ENCODE data around the gene CHD2.

Gene CHD2

DNA sequence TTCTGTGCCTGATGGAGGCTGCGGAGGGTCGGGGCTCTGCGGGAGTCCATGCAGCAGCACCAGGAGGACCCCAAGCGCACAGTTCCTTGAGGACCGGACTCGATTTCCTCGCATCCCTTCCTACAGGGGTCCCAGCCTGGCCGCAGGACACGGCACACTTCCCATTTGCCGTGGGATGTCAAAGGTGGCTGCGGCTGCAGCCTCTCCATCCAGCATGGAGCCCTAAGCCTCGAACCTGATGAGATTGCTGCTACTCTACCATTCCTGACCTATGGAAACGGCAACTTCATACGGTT is 148.2 kb downstream of the CHD2 start:
- no peak for DNase-seq (ENCODE audit: low read depth)
- no peak overlapping the region for H3K4me3 ChIP-seq (ENCODE audit: low read length)
- TF ChIP-seq, protein P1, sequence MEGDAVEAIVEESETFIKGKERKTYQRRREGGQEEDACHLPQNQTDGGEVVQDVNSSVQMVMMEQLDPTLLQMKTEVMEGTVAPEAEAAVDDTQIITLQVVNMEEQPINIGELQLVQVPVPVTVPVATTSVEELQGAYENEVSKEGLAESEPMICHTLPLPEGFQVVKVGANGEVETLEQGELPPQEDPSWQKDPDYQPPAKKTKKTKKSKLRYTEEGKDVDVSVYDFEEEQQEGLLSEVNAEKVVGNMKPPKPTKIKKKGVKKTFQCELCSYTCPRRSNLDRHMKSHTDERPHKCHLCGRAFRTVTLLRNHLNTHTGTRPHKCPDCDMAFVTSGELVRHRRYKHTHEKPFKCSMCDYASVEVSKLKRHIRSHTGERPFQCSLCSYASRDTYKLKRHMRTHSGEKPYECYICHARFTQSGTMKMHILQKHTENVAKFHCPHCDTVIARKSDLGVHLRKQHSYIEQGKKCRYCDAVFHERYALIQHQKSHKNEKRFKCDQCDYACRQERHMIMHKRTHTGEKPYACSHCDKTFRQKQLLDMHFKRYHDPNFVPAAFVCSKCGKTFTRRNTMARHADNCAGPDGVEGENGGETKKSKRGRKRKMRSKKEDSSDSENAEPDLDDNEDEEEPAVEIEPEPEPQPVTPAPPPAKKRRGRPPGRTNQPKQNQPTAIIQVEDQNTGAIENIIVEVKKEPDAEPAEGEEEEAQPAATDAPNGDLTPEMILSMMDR (IDR thresholded peaks at IDR 0.05; ENCODE audit: insufficient read depth, low read depth, low read length, missing control alignments) = no peak

DNA sequence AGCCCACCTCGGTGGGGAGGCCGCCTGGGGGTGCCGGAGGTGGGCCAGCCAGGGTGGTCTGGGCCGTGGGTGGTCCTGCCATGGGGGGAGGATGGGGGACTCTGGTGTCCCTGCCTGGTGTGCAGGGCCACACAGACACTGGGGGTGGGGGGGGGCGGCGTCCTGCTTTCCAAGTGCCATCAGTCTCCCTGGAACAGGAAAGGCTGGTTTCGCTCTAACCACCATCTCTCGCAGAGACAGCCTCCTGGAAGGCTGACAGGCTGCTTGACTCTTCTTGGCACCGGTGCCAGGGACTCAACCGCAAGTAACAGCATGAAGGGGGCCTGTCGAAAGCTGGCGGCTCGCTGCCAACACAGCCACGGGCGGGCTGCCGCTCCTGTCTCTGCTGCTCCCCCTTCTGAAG is 148.6 kb downstream of the CHD2 start:
- DNase-seq (ENCODE audit: low read depth) = peak; percentile 88
- TF ChIP-seq, protein P1 (IDR thresholded peaks at IDR 0.05; ENCODE audit: insufficient read depth, low read depth, low read length, missing control alignments) = no peak

DNA sequence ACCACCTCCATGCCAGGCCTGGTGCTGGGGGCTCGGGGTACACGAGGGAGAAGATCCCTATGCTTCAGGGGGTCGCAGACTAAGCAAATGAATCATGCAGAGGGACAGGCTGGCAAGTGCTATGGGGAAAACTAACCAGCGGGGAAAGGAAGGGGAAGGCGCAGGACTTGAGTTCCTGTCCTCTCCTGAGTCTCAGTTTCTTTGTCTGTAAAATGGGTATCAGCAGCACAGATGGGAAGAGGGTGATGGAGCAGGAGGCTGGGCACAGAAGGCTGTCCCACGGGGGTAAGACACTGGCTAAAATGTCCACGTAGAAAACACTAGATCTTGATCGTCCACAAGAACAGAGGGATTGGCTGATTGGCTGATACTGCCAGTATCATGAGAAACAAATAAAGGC is 149.1 kb downstream of the CHD2 start:
- H3K4me3 ChIP-seq (ENCODE audit: low read length) = no peak overlapping the region
- TF ChIP-seq, protein P1 (IDR thresholded peaks at IDR 0.05; ENCODE audit: insufficient read depth, low read depth, low read length, missing control alignments) = no peak
- DNase-seq (ENCODE audit: low read depth) = no peak

More for the DNA sequence above, 148.6 kb downstream of the CHD2 start:
- no peak overlapping the region for H3K4me3 ChIP-seq (ENCODE audit: low read length)

DNA sequence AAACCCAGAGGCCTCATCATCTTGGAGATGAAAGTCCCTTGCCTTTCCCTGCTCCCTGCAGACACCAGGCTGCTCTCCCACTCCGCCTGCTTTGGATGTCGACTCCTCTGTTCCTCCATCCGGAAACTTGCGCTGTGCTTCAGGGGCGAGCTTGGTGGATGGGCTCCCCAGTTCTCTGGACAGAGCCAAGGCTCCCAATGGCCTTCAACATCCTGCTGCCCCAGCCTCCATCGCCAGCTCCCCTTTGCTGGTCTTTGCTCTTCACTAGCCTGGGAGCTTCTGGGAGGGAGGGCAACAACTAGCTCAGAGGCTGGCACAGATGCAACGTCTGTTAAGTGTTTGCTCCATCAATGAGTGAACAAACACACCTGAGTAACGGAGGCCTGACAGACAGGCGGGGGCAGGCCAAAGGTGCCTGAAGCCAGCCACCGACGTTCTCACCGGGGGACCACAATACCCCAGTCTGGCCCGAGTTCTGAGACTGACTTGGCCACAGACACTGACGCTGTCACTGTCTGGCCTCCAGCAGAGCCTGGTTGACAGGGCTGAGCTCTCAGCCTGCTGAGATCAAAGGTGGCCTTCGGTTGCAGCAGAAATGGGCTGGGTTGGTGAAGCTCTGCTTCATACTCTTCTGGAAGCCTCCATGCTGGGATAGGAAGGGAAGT is 149.9 kb downstream of the CHD2 start:
- TF ChIP-seq, protein P1 (IDR thresholded peaks at IDR 0.05; ENCODE audit: insufficient read depth, low read depth, low read length, missing control alignments) = no peak
- no peak overlapping the region for H3K4me3 ChIP-seq (ENCODE audit: low read length)
- DNase-seq (ENCODE audit: low read depth) = no peak

DNA sequence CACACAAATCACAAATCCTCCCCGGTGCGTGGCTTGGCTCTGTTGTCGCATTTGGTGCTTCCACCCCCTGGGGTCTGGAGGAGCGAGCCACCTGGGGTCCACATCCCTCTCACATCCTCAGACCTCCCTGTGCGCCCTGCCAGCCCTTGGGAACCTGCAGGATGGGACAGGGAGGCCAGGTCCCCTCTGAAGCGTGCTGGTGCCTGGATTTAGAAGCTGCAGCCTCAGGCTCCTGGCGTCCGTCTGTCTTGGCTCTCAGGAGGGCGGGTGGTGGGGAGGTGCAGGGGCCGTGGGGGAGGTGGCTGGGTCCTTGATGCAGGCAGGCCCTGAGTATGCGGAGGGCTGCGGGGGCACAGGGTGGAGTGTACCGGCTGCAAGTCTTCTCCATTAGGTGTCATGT is 150.5 kb downstream of the CHD2 start:
- no peak for DNase-seq (ENCODE audit: low read depth)
- H3K4me3 ChIP-seq (ENCODE audit: low read length) = no peak overlapping the region
- TF ChIP-seq, protein P1 (IDR thresholded peaks at IDR 0.05; ENCODE audit: insufficient read depth, low read depth, low read length, missing control alignments) = no peak

DNA sequence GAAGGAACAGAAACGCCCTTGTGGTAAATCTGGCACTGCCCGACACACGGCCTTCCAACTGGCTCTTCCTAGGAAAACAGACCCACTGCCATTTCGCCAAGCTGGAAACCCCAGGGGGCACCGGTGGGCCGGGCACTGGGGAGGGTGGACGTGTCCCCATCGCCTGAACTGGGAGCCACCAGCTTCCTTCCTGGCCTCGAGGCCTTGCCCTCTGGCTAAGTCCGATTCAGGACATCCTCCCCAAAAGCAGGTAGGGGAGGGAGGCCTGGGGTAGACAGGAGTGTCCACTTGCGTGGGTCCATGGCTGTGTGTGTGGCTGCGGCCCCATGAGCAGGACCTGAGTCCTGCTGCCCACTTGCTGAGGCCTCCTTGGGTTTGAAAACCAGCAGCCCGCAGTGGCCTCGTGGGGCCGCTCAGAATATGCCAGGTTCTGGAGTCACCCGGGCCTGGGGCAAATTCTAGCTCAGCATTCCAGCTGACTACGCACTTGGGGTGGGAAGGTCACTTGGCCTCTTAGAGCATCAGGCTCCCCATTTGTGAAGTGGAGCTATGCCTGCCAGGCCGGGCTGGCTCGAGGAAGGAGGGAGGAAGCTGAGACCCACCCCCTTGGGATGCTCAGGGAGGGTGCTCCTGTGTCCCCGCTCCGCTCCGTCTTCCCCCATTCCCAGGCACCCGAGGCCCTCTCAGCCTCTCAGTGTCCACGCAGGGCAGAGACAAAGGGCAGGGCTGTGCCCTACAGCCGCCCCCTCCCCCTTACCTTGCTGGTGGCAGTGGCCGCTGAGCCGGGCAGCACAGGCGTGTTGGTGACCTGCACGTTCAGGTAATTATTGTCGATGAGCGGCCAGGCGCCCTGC is 151.3 kb downstream of the CHD2 start:
- no peak for DNase-seq (ENCODE audit: low read depth)
- no peak overlapping the region for H3K4me3 ChIP-seq (ENCODE audit: low read length)
- TF ChIP-seq, protein P1 (IDR thresholded peaks at IDR 0.05; ENCODE audit: insufficient read depth, low read depth, low read length, missing control alignments) = no peak

All from epithelial cell of esophagus (primary cell).